GM12864 (cell line): ENCODE data around the gene PGLYRP1.

Source experiments
- DNase-seq: peaks from one replicate; pipeline ENCODE4 v3.0.0-alpha.2; 2011; ENCODE audit warnings: low read depth
- H3K4me3 ChIP-seq: 2 replicates; pipeline ENCODE4 v1.5.1; 2011; ENCODE audit warnings: mild to moderate bottlenecking, low read depth, low read length, control low read depth
- CTCF ChIP-seq: IDR thresholded peaks from 2 replicates; pipeline ENCODE4 v1.5.1; 2011; ENCODE audit warnings: low read depth, mild to moderate bottlenecking, moderate library complexity, low read length, control low read depth, inconsistent platforms; ENCODE audit errors: missing control alignments

PGLYRP1 gene

GRCh38 chr19:46033401-46033800 lies 10.5 kb upstream of the PGLYRP1 start:
- DNase-seq, result no peak
- no peak for TF ChIP-seq CTCF
- no peak overlapping the region for H3K4me3 ChIP-seq

- no peak for DNase-seq
- TF ChIP-seq CTCF, result no peak
Measured at GRCh38 chr19:46032597-46033025, 9.8 kb upstream of the PGLYRP1 start.

GRCh38 chr19:46031781-46032596 lies 9.1 kb upstream of the PGLYRP1 start:
- no peak for TF ChIP-seq CTCF
- no peak for DNase-seq
- H3K4me3 ChIP-seq, result no peak overlapping the region

More at GRCh38 chr19:46032597-46033025, 9.8 kb upstream of the PGLYRP1 start:
- H3K4me3 ChIP-seq, result no peak overlapping the region

- no peak for DNase-seq
- H3K4me3 ChIP-seq, result no peak overlapping the region
- TF ChIP-seq CTCF, result no peak
Measured at GRCh38 chr19:46030812-46031550, 8.1 kb upstream of the PGLYRP1 start.

GRCh38 chr19:46025835-46026234 lies 3.0 kb upstream of the PGLYRP1 start:
- no peak for TF ChIP-seq CTCF
- DNase-seq, result no peak
- H3K4me3 ChIP-seq, result no peak overlapping the region

GRCh38 chr19:46023311-46023779 lies 492 bp upstream of the PGLYRP1 start:
- H3K4me3 ChIP-seq, result no peak overlapping the region
- DNase-seq, result no peak
- TF ChIP-seq CTCF, result no peak
